ENCODE data around the gene SNX5. TPM values are rescaled to one million over a fixed set of nuclear protein-coding genes. Genes with fewer than 3 reads are reported as not detected.

The SNX5 gene
- total RNA-seq, 1 donor from 2014 or later, result 46.3 TPM

GRCh38 chr20:17951323-17951722 is 17.3 kb downstream of the SNX5 start:
- intact Hi-C loops (cut with micrococcal nuclease), result no loop called here
- H3K27ac ChIP-seq (replicated peaks), result no peak overlapping the region
- no peak for DNase-seq
- no peaks in the 10 kb centered on the region for H3K27me3 ChIP-seq (ENCODE audit: low read depth)
- no peak overlapping the region for H3K4me3 ChIP-seq
- TF ChIP-seq, protein P1, sequence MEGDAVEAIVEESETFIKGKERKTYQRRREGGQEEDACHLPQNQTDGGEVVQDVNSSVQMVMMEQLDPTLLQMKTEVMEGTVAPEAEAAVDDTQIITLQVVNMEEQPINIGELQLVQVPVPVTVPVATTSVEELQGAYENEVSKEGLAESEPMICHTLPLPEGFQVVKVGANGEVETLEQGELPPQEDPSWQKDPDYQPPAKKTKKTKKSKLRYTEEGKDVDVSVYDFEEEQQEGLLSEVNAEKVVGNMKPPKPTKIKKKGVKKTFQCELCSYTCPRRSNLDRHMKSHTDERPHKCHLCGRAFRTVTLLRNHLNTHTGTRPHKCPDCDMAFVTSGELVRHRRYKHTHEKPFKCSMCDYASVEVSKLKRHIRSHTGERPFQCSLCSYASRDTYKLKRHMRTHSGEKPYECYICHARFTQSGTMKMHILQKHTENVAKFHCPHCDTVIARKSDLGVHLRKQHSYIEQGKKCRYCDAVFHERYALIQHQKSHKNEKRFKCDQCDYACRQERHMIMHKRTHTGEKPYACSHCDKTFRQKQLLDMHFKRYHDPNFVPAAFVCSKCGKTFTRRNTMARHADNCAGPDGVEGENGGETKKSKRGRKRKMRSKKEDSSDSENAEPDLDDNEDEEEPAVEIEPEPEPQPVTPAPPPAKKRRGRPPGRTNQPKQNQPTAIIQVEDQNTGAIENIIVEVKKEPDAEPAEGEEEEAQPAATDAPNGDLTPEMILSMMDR (IDR thresholded peaks at IDR 0.05; ENCODE audit: borderline replicate concordance), result no peak
- H3K9me3 ChIP-seq (replicated peaks), result no peaks in the 10 kb centered on the region
- peaks cover 99% of the 10 kb centered on the region for H3K36me3 ChIP-seq
- peaks cover 14% of the 10 kb centered on the region for H3K4me1 ChIP-seq

GRCh38 chr20:17950670-17951069 is 17.9 kb downstream of the SNX5 start:
- TF ChIP-seq, protein P1 (IDR thresholded peaks at IDR 0.05; ENCODE audit: borderline replicate concordance), result no peak
- no peak for DNase-seq
- H3K36me3 ChIP-seq, result peaks cover 99% of the 10 kb centered on the region
- peaks cover 7% of the 10 kb centered on the region for H3K4me1 ChIP-seq
- intact Hi-C loops (cut with micrococcal nuclease), result no loop called here
- H3K4me3 ChIP-seq, result no peak overlapping the region
- no peaks in the 10 kb centered on the region for H3K27me3 ChIP-seq (ENCODE audit: low read depth)
- no peaks in the 10 kb centered on the region for H3K9me3 ChIP-seq (replicated peaks)
- H3K27ac ChIP-seq (replicated peaks), result no peak overlapping the region

GRCh38 chr20:17949899-17950298 is 18.7 kb downstream of the SNX5 start:
- peaks cover 6% of the 10 kb centered on the region for H3K4me1 ChIP-seq
- no peak overlapping the region for H3K4me3 ChIP-seq
- no peak for DNase-seq
- TF ChIP-seq, protein P1 (IDR thresholded peaks at IDR 0.05; ENCODE audit: borderline replicate concordance), result no peak
- no peak overlapping the region for H3K27ac ChIP-seq (replicated peaks)
- H3K9me3 ChIP-seq (replicated peaks), result no peaks in the 10 kb centered on the region
- peaks cover 100% of the 10 kb centered on the region for H3K36me3 ChIP-seq
- intact Hi-C loops (cut with micrococcal nuclease), result no loop called here
- no peaks in the 10 kb centered on the region for H3K27me3 ChIP-seq (ENCODE audit: low read depth)

DNA sequence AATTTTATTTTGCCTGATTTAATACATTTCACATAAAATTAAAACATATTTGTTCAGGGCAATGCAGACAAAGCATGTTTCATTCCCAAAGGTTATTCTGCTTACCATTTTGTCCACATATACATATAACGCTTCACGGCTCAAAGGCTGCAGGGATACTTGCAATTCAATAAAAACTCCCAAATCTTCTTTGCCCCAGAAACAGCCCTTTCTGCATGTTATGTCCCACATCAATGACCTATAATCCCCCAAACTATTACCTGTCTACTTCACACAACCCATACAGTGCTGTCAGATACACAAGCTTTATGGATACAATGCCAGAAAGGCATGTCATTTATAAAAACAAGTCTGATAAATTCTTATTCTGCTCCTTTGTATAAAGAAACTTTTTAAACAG is 20.2 kb downstream of the SNX5 start:
- Histone ChIP-seq H3K9me3 (replicated peaks) (no peaks in the 10 kb centered on the region), H3K4me1 (peaks cover 6% of the 10 kb centered on the region), H3K4me3 (no peak overlapping the region), H3K27ac (replicated peaks) (no peak overlapping the region), H3K27me3 (ENCODE audit: low read depth) (no peaks in the 10 kb centered on the region), H3K36me3 (peaks cover 100% of the 10 kb centered on the region)
- TF ChIP-seq, protein P1 (IDR thresholded peaks at IDR 0.05; ENCODE audit: borderline replicate concordance), result no peak
- intact Hi-C loops (cut with micrococcal nuclease), result no loop called here
- DNase-seq, result no peak

DNA sequence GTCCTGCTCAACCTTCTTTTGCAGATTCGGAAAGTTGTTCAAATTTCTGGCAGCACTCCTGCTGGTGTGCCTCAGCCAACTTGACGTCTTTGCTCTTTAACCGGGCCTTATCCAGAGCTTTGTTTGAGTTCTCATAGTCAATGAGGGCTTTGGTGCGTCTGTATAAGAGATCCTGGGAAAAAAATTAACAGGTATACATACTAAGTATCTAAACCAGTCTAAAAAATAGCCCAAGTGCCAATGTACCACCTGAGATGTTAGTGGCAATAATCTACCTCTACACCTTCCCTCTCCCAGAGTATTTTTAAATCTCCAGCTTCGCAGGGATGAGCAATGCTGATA is 21.1 kb downstream of the SNX5 start:
- peaks cover 100% of the 10 kb centered on the region for H3K36me3 ChIP-seq
- peaks cover 6% of the 10 kb centered on the region for H3K4me1 ChIP-seq
- H3K27ac ChIP-seq (replicated peaks), result no peak overlapping the region
- H3K4me3 ChIP-seq, result no peak overlapping the region
- intact Hi-C loops (cut with micrococcal nuclease), result no loop called here
- H3K27me3 ChIP-seq (ENCODE audit: low read depth), result no peaks in the 10 kb centered on the region
- TF ChIP-seq, protein P1 (IDR thresholded peaks at IDR 0.05; ENCODE audit: borderline replicate concordance), result no peak
- H3K9me3 ChIP-seq (replicated peaks), result no peaks in the 10 kb centered on the region
- no peak for DNase-seq
